ENCODE results near the gene CD164L2.
A peak's percentile ranks its signal among the peaks of the same experiment; 100 is the strongest.
"Not testable (repeated sequence)": the region's sequence is repeated elsewhere in the genome, so short reads cannot be mapped to it uniquely, and the experiment has no call there.

The CD164L2 gene

DNA sequence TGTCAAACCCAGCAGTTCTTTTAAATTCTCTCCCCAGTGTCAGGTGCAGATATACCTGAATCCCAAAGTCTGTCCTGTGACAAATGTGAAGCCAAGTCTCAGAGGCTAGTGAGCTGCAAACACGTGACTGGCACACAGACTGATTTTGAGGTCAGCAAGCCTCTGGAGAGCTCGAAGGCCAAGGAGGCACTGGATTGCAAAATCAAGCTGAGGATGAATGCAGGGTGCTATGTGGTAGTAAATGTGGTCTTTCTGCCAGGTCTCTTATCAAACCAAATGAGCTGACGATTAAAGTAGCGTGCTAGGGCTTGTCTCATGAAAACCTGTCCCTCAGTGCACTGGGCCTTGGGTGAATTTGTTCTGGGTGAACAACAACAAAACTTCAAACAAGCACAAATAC is 29.9 kb upstream of the CD164L2 start:
- no peak for ATAC-seq (replicated peaks)
- no peak for DNase-seq
- Mint-ChIP-seq H3K4me1 (peaks cover 22 to 39% of the 10 kb centered on the region in 2 donors), H3K4me3 (no peak overlapping the region), H3K27ac (peak overlapping the region; percentile 65), H3K36me3 (peaks cover 39 to 67% of the 10 kb centered on the region in 2 donors), H3K27me3 (no peaks in the 10 kb centered on the region), H3K9me3 (no peaks in the 10 kb centered on the region)

DNA sequence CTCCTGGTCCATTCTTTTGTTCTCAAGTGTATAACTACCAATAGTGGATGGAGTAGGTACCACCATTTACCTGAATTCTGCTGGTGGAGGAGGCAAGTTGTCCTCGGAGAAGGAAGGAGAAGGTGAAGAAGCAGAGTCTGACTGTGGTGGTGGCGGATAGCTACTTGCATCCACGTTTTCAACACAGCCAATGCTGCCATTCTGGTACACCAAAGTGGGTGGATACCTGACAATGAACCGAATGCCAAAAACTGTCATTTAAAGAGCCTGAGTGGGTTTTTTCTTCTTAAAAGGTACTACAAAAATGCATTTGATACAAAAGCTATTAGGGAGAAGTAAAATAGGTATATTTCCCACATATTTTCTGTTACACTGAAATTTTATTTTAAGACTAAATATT is 29.4 kb upstream of the CD164L2 start:
- no peak overlapping the region for H3K4me3 Mint-ChIP-seq
- peaks cover 40 to 69% of the 10 kb centered on the region in 2 donors for H3K36me3 Mint-ChIP-seq
- H3K9me3 Mint-ChIP-seq, result no peaks in the 10 kb centered on the region
- peak overlapping the region; percentile 51 for H3K27ac Mint-ChIP-seq
- DNase-seq, result no peak
- H3K4me1 Mint-ChIP-seq, result peaks cover 24 to 39% of the 10 kb centered on the region in 2 donors
- no peaks in the 10 kb centered on the region for H3K27me3 Mint-ChIP-seq
- no peak for ATAC-seq (replicated peaks)

- Mint-ChIP-seq H3K27ac (no peak overlapping the region), H3K9me3 (no peaks in the 10 kb centered on the region), H3K27me3 (no peaks in the 10 kb centered on the region), H3K36me3 (peaks cover 36 to 64% of the 10 kb centered on the region in 2 donors), H3K4me3 (no peak overlapping the region), H3K4me1 (peaks cover 26 to 38% of the 10 kb centered on the region in 2 donors)
- no peak for DNase-seq
- ATAC-seq (replicated peaks), result no peak
These were observed 27.6 kb upstream of the CD164L2 start for GRCh38 chr1:27410709-27411108.

DNA sequence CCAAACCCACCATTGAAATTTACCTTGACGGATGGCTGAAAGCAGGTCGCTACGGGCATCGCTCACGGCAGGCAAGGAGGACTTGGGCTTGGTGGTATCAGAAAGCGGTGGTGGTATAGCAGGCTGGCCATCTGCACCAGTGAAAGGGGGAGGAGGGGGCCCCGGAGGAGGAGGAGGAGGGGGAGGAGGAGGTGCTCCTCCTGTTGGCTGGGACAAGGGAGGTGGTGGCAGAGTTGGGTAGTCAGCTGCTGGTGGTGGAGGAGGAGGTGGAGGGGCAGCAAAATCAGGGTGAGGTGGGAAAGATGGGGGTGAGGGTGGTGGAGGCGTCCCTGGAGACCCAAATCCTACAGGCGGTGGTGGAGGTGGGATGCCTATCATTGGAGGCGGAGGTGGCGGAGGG is 26.5 kb upstream of the CD164L2 start:
- H3K4me1 Mint-ChIP-seq, result peaks cover 26 to 39% of the 10 kb centered on the region in 2 donors
- peaks cover 31 to 57% of the 10 kb centered on the region in 2 donors for H3K36me3 Mint-ChIP-seq
- H3K9me3 Mint-ChIP-seq, result no peaks in the 10 kb centered on the region
- no peak overlapping the region for H3K4me3 Mint-ChIP-seq
- no peaks in the 10 kb centered on the region for H3K27me3 Mint-ChIP-seq
- DNase-seq, result no peak
- H3K27ac Mint-ChIP-seq, result peak overlapping the region; percentile 65
- no peak for ATAC-seq (replicated peaks)

DNA sequence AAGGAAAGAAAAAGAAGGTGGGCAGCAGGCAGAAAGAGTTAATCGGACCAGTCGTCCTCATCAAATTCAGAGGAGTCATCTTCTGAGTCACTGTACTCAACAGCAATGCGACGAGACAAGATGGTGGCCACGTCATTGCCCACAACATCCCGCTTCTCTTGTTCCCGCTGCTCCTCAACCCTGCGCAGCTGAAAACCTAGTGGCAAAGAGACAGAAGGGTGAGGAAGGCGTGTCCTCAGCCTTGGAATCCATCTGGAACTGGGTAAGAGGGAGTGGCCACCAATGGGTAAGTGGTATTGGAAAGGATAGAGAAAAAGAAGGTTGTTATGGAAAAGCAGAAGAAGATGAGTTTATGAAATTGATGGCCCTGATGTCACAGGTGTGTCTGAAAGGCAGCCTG is 25.0 kb upstream of the CD164L2 start:
- H3K4me3 Mint-ChIP-seq, result no peak overlapping the region
- H3K27me3 Mint-ChIP-seq, result no peaks in the 10 kb centered on the region
- peaks cover 27 to 49% of the 10 kb centered on the region in 2 donors for H3K36me3 Mint-ChIP-seq
- ATAC-seq (replicated peaks) (no peak), DNase-seq (no peak)
- peak overlapping the region; percentile 60 for H3K27ac Mint-ChIP-seq
- no peaks in the 10 kb centered on the region for H3K9me3 Mint-ChIP-seq
- peaks cover 37 to 54% of the 10 kb centered on the region in 2 donors for H3K4me1 Mint-ChIP-seq

GRCh38 chr1:27406791-27407190 is 23.7 kb upstream of the CD164L2 start:
- peak overlapping the region; percentile 75 for H3K27ac Mint-ChIP-seq
- not testable (repeated sequence) for DNase-seq, H3K27me3 Mint-ChIP-seq, H3K9me3 Mint-ChIP-seq, H3K4me3 Mint-ChIP-seq
- peaks cover 25 to 41% of the 10 kb centered on the region in 2 donors for H3K36me3 Mint-ChIP-seq
- peak; percentile 21 to 40 for ATAC-seq (replicated peaks)
- H3K4me1 Mint-ChIP-seq, result peaks cover 43 to 65% of the 10 kb centered on the region in 2 donors

GRCh38 chr1:27406362-27406680 is 23.2 kb upstream of the CD164L2 start:
- Mint-ChIP-seq H3K4me3 (no peak overlapping the region), H3K36me3 (peaks cover 23 to 39% of the 10 kb centered on the region in 2 donors), H3K27me3 (no peaks in the 10 kb centered on the region), H3K4me1 (peaks cover 44 to 67% of the 10 kb centered on the region in 2 donors), H3K9me3 (no peaks in the 10 kb centered on the region), H3K27ac (peak overlapping the region; percentile 75)
- ATAC-seq (replicated peaks), result no peak
- no peak for DNase-seq

GRCh38 chr1:27405598-27406361 is 22.6 kb upstream of the CD164L2 start:
- not testable (repeated sequence) for H3K9me3 Mint-ChIP-seq; H3K4me3 Mint-ChIP-seq; DNase-seq; ATAC-seq (replicated peaks); H3K27me3 Mint-ChIP-seq
- Mint-ChIP-seq H3K27ac (peak overlapping the region; percentile 75), H3K36me3 (peaks cover 21 to 34% of the 10 kb centered on the region in 2 donors), H3K4me1 (peaks cover 41 to 65% of the 10 kb centered on the region in 2 donors)

GRCh38 chr1:27405074-27405473 is 21.9 kb upstream of the CD164L2 start:
- ATAC-seq (replicated peaks), result no peak
- DNase-seq, result no peak
- Mint-ChIP-seq H3K36me3 (peaks cover 21 to 28% of the 10 kb centered on the region in 2 donors), H3K4me3 (no peak overlapping the region), H3K4me1 (peaks cover 47 to 65% of the 10 kb centered on the region in 2 donors), H3K9me3 (no peaks in the 10 kb centered on the region), H3K27ac (peak overlapping the region; percentile 25), H3K27me3 (no peaks in the 10 kb centered on the region)

DNA sequence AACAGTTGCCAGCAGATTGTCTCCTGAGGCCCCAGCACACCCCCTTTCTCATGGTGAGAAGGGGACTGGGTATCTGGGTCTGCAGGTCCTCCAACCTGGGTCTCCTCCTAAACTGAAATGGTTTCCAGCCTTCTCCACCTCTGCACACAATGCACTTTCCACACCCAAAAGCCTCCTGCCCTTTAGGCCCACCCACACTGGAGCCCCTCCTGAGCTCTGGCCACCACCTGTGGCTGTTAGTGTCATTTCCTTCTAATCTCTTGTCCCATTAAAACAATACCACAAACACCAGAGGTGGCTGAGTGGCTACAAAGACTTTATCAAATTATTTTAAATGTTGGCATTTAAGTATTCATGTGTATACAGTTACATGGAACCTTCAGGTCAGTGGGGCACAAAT is 20.8 kb upstream of the CD164L2 start:
- no peaks in the 10 kb centered on the region for H3K9me3 Mint-ChIP-seq
- H3K4me3 Mint-ChIP-seq, result peak overlapping the region; percentile 68 to 70
- H3K36me3 Mint-ChIP-seq, result peaks cover 18 to 28% of the 10 kb centered on the region in 2 donors
- ATAC-seq (replicated peaks), result peak in 1 of 2 donors; percentile 15
- peaks cover 47 to 66% of the 10 kb centered on the region in 2 donors for H3K4me1 Mint-ChIP-seq
- DNase-seq, result no peak
- H3K27ac Mint-ChIP-seq, result peak overlapping the region; percentile 92
- no peaks in the 10 kb centered on the region for H3K27me3 Mint-ChIP-seq

DNA sequence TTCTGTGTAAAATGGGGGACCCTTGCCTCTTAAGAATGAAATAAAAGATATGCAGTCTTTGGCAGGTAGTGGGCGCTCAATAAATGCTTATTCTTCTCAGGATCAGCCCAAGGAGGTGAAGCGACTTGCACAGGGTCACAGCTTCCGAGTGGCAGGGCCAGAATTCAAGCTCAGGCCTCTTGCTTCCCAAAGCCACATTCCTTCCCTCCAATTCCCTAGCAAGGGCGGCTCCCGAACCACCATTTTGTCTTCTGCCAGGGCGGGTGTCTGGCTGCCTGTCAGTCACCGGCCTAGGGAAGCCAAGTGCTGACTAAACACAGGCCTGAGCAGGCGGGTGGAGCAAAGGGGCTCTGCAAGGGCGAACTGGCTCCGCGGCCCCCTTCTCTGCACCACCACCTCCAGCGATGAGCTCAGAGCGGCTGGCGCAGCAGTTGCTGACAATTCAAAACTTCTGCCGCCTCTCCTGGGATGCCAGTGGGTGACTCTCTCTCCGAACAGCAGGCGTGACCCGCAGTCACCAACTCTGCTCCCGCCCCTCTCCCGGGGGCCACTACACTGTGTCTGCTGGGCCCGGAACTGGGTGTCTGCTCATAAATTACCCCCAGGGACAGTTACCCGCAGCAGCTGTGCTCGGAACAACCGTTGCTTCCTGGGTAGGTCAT is 20.1 kb upstream of the CD164L2 start:
- H3K9me3 Mint-ChIP-seq, result no peaks in the 10 kb centered on the region
- peak overlapping the region; percentile 55 to 70 for H3K4me3 Mint-ChIP-seq
- peak; percentile 53 for DNase-seq

DNA sequence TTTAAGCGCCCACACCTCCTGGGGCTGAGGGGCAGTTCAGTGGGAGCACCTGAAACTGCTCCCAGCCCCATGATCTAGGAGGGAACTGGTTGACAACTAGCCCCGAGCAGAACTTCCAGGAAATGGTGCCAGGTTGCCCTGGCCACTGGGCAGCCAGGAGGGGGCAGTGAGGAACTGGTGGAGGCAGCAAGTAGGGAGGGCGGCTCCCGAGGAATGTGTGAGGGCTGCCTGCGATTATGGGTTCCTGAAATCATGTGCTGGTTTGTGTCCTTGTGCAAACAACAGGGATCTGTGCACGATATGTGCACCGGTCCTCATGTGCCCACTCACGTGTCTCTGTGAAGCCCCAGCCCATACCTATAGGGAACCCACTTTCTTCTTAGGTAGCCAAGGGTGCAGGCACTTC is 19.2 kb upstream of the CD164L2 start:
- DNase-seq (no peak), ATAC-seq (replicated peaks) (peak in 1 of 2 donors; percentile 8)
- Mint-ChIP-seq H3K4me1 (peaks cover 39 to 55% of the 10 kb centered on the region in 2 donors), H3K9me3 (no peaks in the 10 kb centered on the region), H3K36me3 (peaks cover 6 to 13% of the 10 kb centered on the region in 2 donors), H3K4me3 (no peak overlapping the region), H3K27ac (peak overlapping the region; percentile 92), H3K27me3 (no peaks in the 10 kb centered on the region)

More for the DNA sequence above, 20.1 kb upstream of the CD164L2 start:
- H3K4me1 Mint-ChIP-seq, result peaks cover 45 to 64% of the 10 kb centered on the region in 2 donors
- no peaks in the 10 kb centered on the region for H3K27me3 Mint-ChIP-seq
- peaks cover 13 to 20% of the 10 kb centered on the region in 2 donors for H3K36me3 Mint-ChIP-seq
- H3K27ac Mint-ChIP-seq, result peak overlapping the region; percentile 92
- ATAC-seq (replicated peaks), result peak; percentile 73 to 84

DNA sequence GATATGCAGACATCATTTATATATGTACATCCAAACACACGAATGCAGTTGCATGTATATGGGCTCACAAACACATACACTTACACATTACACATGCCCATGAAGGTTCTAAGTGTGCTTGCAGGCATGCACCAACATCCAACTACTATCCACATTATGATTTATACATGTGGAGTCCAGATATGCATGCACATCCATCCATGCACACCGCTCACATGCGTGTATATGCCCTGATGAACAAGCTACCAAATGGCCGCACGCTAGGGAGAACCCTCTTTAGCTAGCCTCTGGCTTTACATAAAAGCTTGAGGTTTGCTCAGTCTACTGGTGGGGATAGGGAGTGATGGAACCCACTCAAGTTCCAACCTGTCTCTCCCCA is 17.8 kb upstream of the CD164L2 start:
- Mint-ChIP-seq H3K27me3 (no peaks in the 10 kb centered on the region), H3K36me3 (peaks cover 0 to 3% of the 10 kb centered on the region in 2 donors), H3K4me1 (peaks cover 27 to 41% of the 10 kb centered on the region in 2 donors), H3K9me3 (no peaks in the 10 kb centered on the region), H3K27ac (no peak overlapping the region), H3K4me3 (no peak overlapping the region)
- no peak for DNase-seq
- no peak for ATAC-seq (replicated peaks)

GRCh38 chr1:27400082-27400962 is 17.2 kb upstream of the CD164L2 start:
- peak overlapping the region; percentile 86 for H3K27ac Mint-ChIP-seq

More at GRCh38 chr1:27400082-27400962, 17.2 kb upstream of the CD164L2 start:
- no peak overlapping the region for H3K4me3 Mint-ChIP-seq
- H3K27me3 Mint-ChIP-seq, result no peaks in the 10 kb centered on the region
- H3K36me3 Mint-ChIP-seq, result peaks cover 0 to 3% of the 10 kb centered on the region in 2 donors
- H3K4me1 Mint-ChIP-seq, result peaks cover 27 to 44% of the 10 kb centered on the region in 2 donors
- H3K9me3 Mint-ChIP-seq, result no peaks in the 10 kb centered on the region
- DNase-seq (no peak), ATAC-seq (replicated peaks) (no peak)

All from stimulated activated naive B cell treated with anti-CD40 and anti-IgM and Interleukin-4, amounts not matched to agents 10 μg/mL and 1 μg/mL and 100 μg/mL, for 72 hours (primary cell).